Measurements from ENCODE around the gene TSPAN11. TPM values are rescaled to one million over a fixed set of nuclear protein-coding genes. Genes with fewer than 3 reads are reported as not detected.

The TSPAN11 gene
- total and polyA plus RNA-seq, 2 of the 8 experiments (the other 6 are each of a cell fraction or from before 2014, with no cell fraction given) = 3.9 to 8.2 TPM

DNA sequence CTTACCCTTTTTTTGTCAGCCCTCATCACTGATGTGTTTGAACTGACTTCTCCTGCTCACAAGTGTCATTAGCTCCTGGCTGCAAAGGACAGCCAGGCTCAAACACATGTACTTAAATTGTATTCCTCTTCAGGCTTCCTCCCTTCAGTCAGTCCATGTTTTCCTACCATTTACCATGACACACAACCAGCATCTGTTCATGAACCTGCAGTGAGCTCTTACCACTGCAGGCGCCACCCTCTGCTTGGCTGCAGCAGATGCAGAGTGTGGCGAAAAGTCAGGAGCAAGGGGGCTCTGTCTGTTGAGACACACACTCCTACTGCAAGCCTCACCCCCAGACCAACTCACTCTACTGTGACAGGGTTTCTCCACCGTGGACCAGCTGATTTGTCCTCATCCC is 70.2 kb downstream of the TSPAN11 start:
- Histone ChIP-seq H2BK5ac (ENCODE audit: low read depth, low read length) (no peak overlapping the region), H3K4me3 (ENCODE audit: extremely low read depth in 1 of 4, insufficient read depth in 2 of 4, low read depth in 3 of 4, low read length in 4 of 4) (no peak overlapping the region), H3K27ac (ENCODE audit: low read depth, low read length) (no peak overlapping the region), H3K18ac (ENCODE audit: extremely low read depth, low read length) (no peak overlapping the region), H2BK120ac (replicated peaks; ENCODE audit: low read depth, low read length) (no peak overlapping the region), H3K79me1 (ENCODE audit: low read depth, low read length) (no peaks in the 10 kb centered on the region), H3K27me3 (replicated peaks in 1 of 4; ENCODE audit: control insufficient read depth in 3 of 4, extremely low read depth in 1 of 4, insufficient read depth in 3 of 4, low read length in 3 of 4) (no peaks in the 10 kb centered on the region; a peak in 1 of 7 replicates), H4K91ac (replicated peaks; ENCODE audit: insufficient read length, low read length) (no peak overlapping the region), H2BK15ac (ENCODE audit: low read length) (no peak overlapping the region), H2AFZ (ENCODE audit: low read length) (no peak overlapping the region), H3K9ac (replicated peaks in 1 of 4; ENCODE audit: extremely low read depth in 1 of 4, low read depth in 3 of 4, low read length in 3 of 4) (no peak overlapping the region), H3K4me2 (ENCODE audit: insufficient read depth in 1 of 2, low read depth in 2 of 2, low read length in 2 of 2) (no peak overlapping the region), H3K4me1 (replicated peaks in 1 of 4; ENCODE audit: control insufficient read depth in 3 of 4, insufficient read depth in 4 of 4, low read length in 3 of 4) (no peaks in the 10 kb centered on the region; a peak in 1 of 7 replicates), H3K23me2 (ENCODE audit: low read depth, low read length) (no peaks in the 10 kb centered on the region), H3K14ac (ENCODE audit: insufficient read length) (no peak overlapping the region), H3K9me3 (ENCODE audit: insufficient read depth in 2 of 2, low read depth in 1 of 2, low read length in 1 of 2) (no peaks in the 10 kb centered on the region), H2AK5ac (ENCODE audit: low read depth, low read length) (no peak overlapping the region), H4K20me1 (replicated peaks in 1 of 2; ENCODE audit: control insufficient read depth in 1 of 2, insufficient read depth in 2 of 2, low read length in 2 of 2) (peaks cover 0 to 3% of the 10 kb centered on the region in 2 experiments), H3K23ac (ENCODE audit: insufficient read length) (no peak overlapping the region), H3K56ac (replicated peaks; ENCODE audit: insufficient read length, low read depth, low read length) (no peak overlapping the region), H4K5ac (ENCODE audit: insufficient read length, low read depth, low read length) (no peak overlapping the region), H3K79me2 (ENCODE audit: control insufficient read depth in 1 of 2, insufficient read depth in 2 of 2, low read length in 2 of 2) (no peaks in the 10 kb centered on the region), H2BK12ac (ENCODE audit: low read depth, low read length) (no peak overlapping the region), H2BK20ac (ENCODE audit: low read length) (no peak overlapping the region), H3K36me3 (ENCODE audit: control insufficient read depth in 2 of 4, insufficient read depth in 4 of 4, low read length in 3 of 4) (no peaks in the 10 kb centered on the region; a peak in 1 of 8 replicates), H3K4ac (replicated peaks; ENCODE audit: insufficient read length, low read depth, low read length) (no peak overlapping the region), H4K8ac (ENCODE audit: extremely low read depth, insufficient read depth, low read length) (no peak overlapping the region)
- FAIRE-seq (no peak), DNase-seq (ENCODE audit: low read depth in 1 of 2, low spot score in 2 of 2) (no peak)
- WGBS, 2 experiments (ENCODE audit: extremely low coverage in 1 of 2, insufficient coverage in 1 of 2, insufficient read length in 1 of 2, insufficient replicate concordance in 2 of 2, low coverage in 1 of 2, low lambda C conversion rate in 2 of 2, missing lambda C conversion rate in 1 of 2) = 79% methylated on average over 3 of the region's 3 CpGs; no CpG with 5 or more reads in 1 of the 2 experiments
- TF ChIP-seq, protein P1, sequence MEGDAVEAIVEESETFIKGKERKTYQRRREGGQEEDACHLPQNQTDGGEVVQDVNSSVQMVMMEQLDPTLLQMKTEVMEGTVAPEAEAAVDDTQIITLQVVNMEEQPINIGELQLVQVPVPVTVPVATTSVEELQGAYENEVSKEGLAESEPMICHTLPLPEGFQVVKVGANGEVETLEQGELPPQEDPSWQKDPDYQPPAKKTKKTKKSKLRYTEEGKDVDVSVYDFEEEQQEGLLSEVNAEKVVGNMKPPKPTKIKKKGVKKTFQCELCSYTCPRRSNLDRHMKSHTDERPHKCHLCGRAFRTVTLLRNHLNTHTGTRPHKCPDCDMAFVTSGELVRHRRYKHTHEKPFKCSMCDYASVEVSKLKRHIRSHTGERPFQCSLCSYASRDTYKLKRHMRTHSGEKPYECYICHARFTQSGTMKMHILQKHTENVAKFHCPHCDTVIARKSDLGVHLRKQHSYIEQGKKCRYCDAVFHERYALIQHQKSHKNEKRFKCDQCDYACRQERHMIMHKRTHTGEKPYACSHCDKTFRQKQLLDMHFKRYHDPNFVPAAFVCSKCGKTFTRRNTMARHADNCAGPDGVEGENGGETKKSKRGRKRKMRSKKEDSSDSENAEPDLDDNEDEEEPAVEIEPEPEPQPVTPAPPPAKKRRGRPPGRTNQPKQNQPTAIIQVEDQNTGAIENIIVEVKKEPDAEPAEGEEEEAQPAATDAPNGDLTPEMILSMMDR (IDR thresholded peaks at IDR 0.05; ENCODE audit: control extremely low read depth in 1 of 3, insufficient read depth in 1 of 3, low read depth in 1 of 3, low read length in 3 of 3) = peak; percentile 5 to 20 (median 6); a peak in 2 of 4 replicates
- no peak for TF ChIP-seq CEBPB (IDR thresholded peaks at IDR 0.05; ENCODE audit: low read depth, low read length)
- TF ChIP-seq SIX5 (IDR thresholded peaks at IDR 0.05; ENCODE audit: low read depth, low read length) = no peak
- TF ChIP-seq RAD21 (IDR thresholded peaks at IDR 0.05 in 1 of 2, conservative IDR thresholded peaks at IDR 0.05 in 1 of 2; ENCODE audit: low read depth in 2 of 2, low read length in 2 of 2) = peak in 1 of 2 experiments; percentile 11; a peak in 2 of 4 replicates
- TF ChIP-seq, protein P2, sequence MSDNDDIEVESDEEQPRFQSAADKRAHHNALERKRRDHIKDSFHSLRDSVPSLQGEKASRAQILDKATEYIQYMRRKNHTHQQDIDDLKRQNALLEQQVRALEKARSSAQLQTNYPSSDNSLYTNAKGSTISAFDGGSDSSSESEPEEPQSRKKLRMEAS (IDR thresholded peaks at IDR 0.05) = no peak
- ChIA-PET CTCF (ENCODE audit: partially characterized antibody) (interaction anchor here (1.2 to 21.1 kb wide), 5 partner anchors 10 to 147 kb away, joined by 3 to 385 read pairs (median 49); no protein-coding TSS in a partner anchor), POLR2A (ENCODE audit: partially characterized antibody) (no interaction called here)

Data from H1 (cell line).